ENCODE results near the gene MAMDC2.
"Not testable (repeated sequence)": the region's sequence is repeated elsewhere in the genome, so short reads cannot be mapped to it uniquely, and the experiment has no call there.

The MAMDC2 gene

GRCh38 chr9:70160686-70161600 is 117.3 kb downstream of the MAMDC2 start:
- no peaks in the 10 kb centered on the region for H3K36me3 Mint-ChIP-seq
- H3K27me3 Mint-ChIP-seq = peaks cover 5 to 13% of the 10 kb centered on the region in 2 donors
- DNase-seq (no peak), ATAC-seq (replicated peaks) (no peak)
- H3K9me3 Mint-ChIP-seq = no peaks in the 10 kb centered on the region
- H3K27ac Mint-ChIP-seq = peak overlapping the region; percentile 14
- H3K4me1 Mint-ChIP-seq = no peaks in the 10 kb centered on the region
- H3K4me3 Mint-ChIP-seq = no peak overlapping the region

- Mint-ChIP-seq H3K9me3 (no peaks in the 10 kb centered on the region), H3K36me3 (no peaks in the 10 kb centered on the region), H3K27ac (no peak overlapping the region), H3K4me3 (no peak overlapping the region), H3K4me1 (no peaks in the 10 kb centered on the region), H3K27me3 (peaks cover 0 to 5% of the 10 kb centered on the region in 2 donors)
- no peak for ATAC-seq (replicated peaks)
- no peak for DNase-seq
Measured at GRCh38 chr9:70165006-70165602, 121.5 kb downstream of the MAMDC2 start.

GRCh38 chr9:70168521-70168920 is 124.9 kb downstream of the MAMDC2 start:
- peaks cover 0 to 5% of the 10 kb centered on the region in 2 donors for H3K27me3 Mint-ChIP-seq
- no peak for DNase-seq
- H3K36me3 Mint-ChIP-seq = no peaks in the 10 kb centered on the region
- ATAC-seq (replicated peaks) = no peak
- H3K27ac Mint-ChIP-seq = no peak overlapping the region
- no peaks in the 10 kb centered on the region for H3K9me3 Mint-ChIP-seq
- H3K4me3 Mint-ChIP-seq = no peak overlapping the region
- no peaks in the 10 kb centered on the region for H3K4me1 Mint-ChIP-seq

GRCh38 chr9:70169222-70169621 is 125.6 kb downstream of the MAMDC2 start:
- Mint-ChIP-seq H3K4me1 (no peaks in the 10 kb centered on the region), H3K36me3 (no peaks in the 10 kb centered on the region), H3K9me3 (no peaks in the 10 kb centered on the region), H3K27ac (no peak overlapping the region), H3K27me3 (peaks cover 0 to 5% of the 10 kb centered on the region in 2 donors), H3K4me3 (no peak overlapping the region)
- DNase-seq = no peak
- no peak for ATAC-seq (replicated peaks)

- Mint-ChIP-seq H3K27ac (no peak overlapping the region), H3K4me3 (no peak overlapping the region), H3K4me1 (no peaks in the 10 kb centered on the region), H3K27me3 (peaks cover 0 to 5% of the 10 kb centered on the region in 2 donors), H3K9me3 (no peaks in the 10 kb centered on the region), H3K36me3 (no peaks in the 10 kb centered on the region)
- DNase-seq = no peak
- ATAC-seq (replicated peaks) = no peak
Measured at GRCh38 chr9:70170151-70170790, 126.6 kb downstream of the MAMDC2 start.

- Mint-ChIP-seq H3K9me3 (no peaks in the 10 kb centered on the region), H3K4me3 (no peak overlapping the region), H3K27ac (no peak overlapping the region), H3K4me1 (no peaks in the 10 kb centered on the region), H3K36me3 (no peaks in the 10 kb centered on the region), H3K27me3 (peaks cover 0 to 5% of the 10 kb centered on the region in 2 donors)
- no peak for DNase-seq
- no peak for ATAC-seq (replicated peaks)
Measured at GRCh38 chr9:70172532-70172931, 128.9 kb downstream of the MAMDC2 start.

- Mint-ChIP-seq H3K27ac (no peak overlapping the region), H3K4me3 (no peak overlapping the region), H3K4me1 (no peaks in the 10 kb centered on the region), H3K9me3 (peaks cover 8% of the 10 kb centered on the region in 2 donors), H3K27me3 (no peaks in the 10 kb centered on the region), H3K36me3 (no peaks in the 10 kb centered on the region)
- ATAC-seq (replicated peaks) (no peak), DNase-seq (no peak)
Measured at GRCh38 chr9:70177121-70177520, 133.5 kb downstream of the MAMDC2 start.

- DNase-seq = no peak
- Mint-ChIP-seq H3K4me1 (no peaks in the 10 kb centered on the region), H3K9me3 (peaks cover 4 to 6% of the 10 kb centered on the region in 2 donors), H3K27me3 (peaks cover 6 to 7% of the 10 kb centered on the region in 2 donors), H3K27ac (no peak overlapping the region), H3K4me3 (no peak overlapping the region), H3K36me3 (no peaks in the 10 kb centered on the region)
- ATAC-seq (replicated peaks) = no peak
Measured at GRCh38 chr9:70192707-70193106, 149.1 kb downstream of the MAMDC2 start.

GRCh38 chr9:70195456-70195855 is 151.8 kb downstream of the MAMDC2 start:
- Mint-ChIP-seq H3K36me3 (no peaks in the 10 kb centered on the region), H3K27me3 (peaks cover 3 to 6% of the 10 kb centered on the region in 2 donors), H3K4me3 (no peak overlapping the region), H3K9me3 (peaks cover 0 to 2% of the 10 kb centered on the region in 2 donors), H3K4me1 (no peaks in the 10 kb centered on the region), H3K27ac (no peak overlapping the region)
- DNase-seq (no peak), ATAC-seq (replicated peaks) (no peak)

GRCh38 chr9:70197216-70198044 is 153.8 kb downstream of the MAMDC2 start:
- H3K4me1 Mint-ChIP-seq = no peaks in the 10 kb centered on the region
- no peak overlapping the region for H3K27ac Mint-ChIP-seq
- DNase-seq = no peak
- H3K36me3 Mint-ChIP-seq = no peaks in the 10 kb centered on the region
- peaks cover 0 to 3% of the 10 kb centered on the region in 2 donors for H3K27me3 Mint-ChIP-seq
- H3K4me3 Mint-ChIP-seq = no peak overlapping the region
- peaks cover 0 to 4% of the 10 kb centered on the region in 2 donors for H3K9me3 Mint-ChIP-seq
- ATAC-seq (replicated peaks) = no peak

- ATAC-seq (replicated peaks); H3K4me3 Mint-ChIP-seq; H3K27me3 Mint-ChIP-seq; H3K4me1 Mint-ChIP-seq; H3K27ac Mint-ChIP-seq; DNase-seq: not testable (repeated sequence)
- Mint-ChIP-seq H3K36me3 (peaks cover 2 to 17% of the 10 kb centered on the region in 2 donors), H3K9me3 (peaks cover 5 to 15% of the 10 kb centered on the region in 2 donors)
Measured at GRCh38 chr9:70204743-70205142, 161.1 kb downstream of the MAMDC2 start.

GRCh38 chr9:70205366-70206020 is 161.8 kb downstream of the MAMDC2 start:
- no peaks in the 10 kb centered on the region for H3K27me3 Mint-ChIP-seq
- peaks cover 7 to 19% of the 10 kb centered on the region in 2 donors for H3K9me3 Mint-ChIP-seq
- ATAC-seq (replicated peaks) (no peak), DNase-seq (no peak)
- peaks cover 4 to 18% of the 10 kb centered on the region in 2 donors for H3K36me3 Mint-ChIP-seq
- no peaks in the 10 kb centered on the region for H3K4me1 Mint-ChIP-seq
- no peak overlapping the region for H3K4me3 Mint-ChIP-seq
- no peak overlapping the region for H3K27ac Mint-ChIP-seq

GRCh38 chr9:70217029-70217428 is 173.4 kb downstream of the MAMDC2 start:
- no peak overlapping the region for H3K4me3 Mint-ChIP-seq
- ATAC-seq (replicated peaks) = no peak
- no peak overlapping the region for H3K27ac Mint-ChIP-seq
- no peak for DNase-seq
- peaks cover 0 to 6% of the 10 kb centered on the region in 2 donors for H3K9me3 Mint-ChIP-seq
- H3K27me3 Mint-ChIP-seq = no peaks in the 10 kb centered on the region
- H3K4me1 Mint-ChIP-seq = no peaks in the 10 kb centered on the region
- H3K36me3 Mint-ChIP-seq = peaks cover 28 to 30% of the 10 kb centered on the region in 2 donors

All from stimulated activated naive B cell treated with anti-CD40 and anti-IgM and Interleukin-4, amounts not matched to agents 10 μg/mL and 1 μg/mL and 100 μg/mL, for 72 hours (primary cell).